OCI-LY1 (cell line): ENCODE measurements around the gene CXCL17.

ENCODE experiments used
- H2AFZ ChIP-seq: fragments of 200-600 bp; sonication (generic), shearing (Covaris generic); 2 replicates; pipeline ENCODE4 v1.6.0; 2014; ENCODE audit warnings: antibody characterized with exemption, mild to moderate bottlenecking, low read length
- H3F3A ChIP-seq: fragments of 200-600 bp; sonication (generic), shearing (Covaris generic); 2 replicates; pipeline ENCODE4 v1.6.0; 2014; ENCODE audit warnings: mild to moderate bottlenecking, antibody characterized with exemption, low read length, moderate library complexity; ENCODE audit not compliant: insufficient read depth
- H3K27ac ChIP-seq: fragments of 200-600 bp; sonication (generic); 2 replicates; pipeline ENCODE4 v1.5.1; 2014; ENCODE audit warnings: low read length, mixed run types, mild to moderate bottlenecking, low read depth; ENCODE audit not compliant: poor library complexity, severe bottlenecking
- H3K27me3 ChIP-seq: fragments of 200-600 bp; sonication (generic); 2 replicates; pipeline ENCODE4 v1.6.0; 2014; ENCODE audit warnings: antibody characterized with exemption, mild to moderate bottlenecking, low read length, moderate library complexity; ENCODE audit not compliant: insufficient read depth
- H3K36me3 ChIP-seq: fragments of 200-600 bp; sonication (generic); 2 replicates; pipeline ENCODE4 v1.6.1; 2014; ENCODE audit warnings: mild to moderate bottlenecking, antibody characterized with exemption, low read length, moderate library complexity, mixed read lengths; ENCODE audit not compliant: insufficient read depth
- H3K4me1 ChIP-seq: fragments of 200-600 bp; sonication (generic); 2 replicates; pipeline ENCODE4 v1.5.1; 2014; ENCODE audit warnings: mild to moderate bottlenecking, low read length, moderate library complexity; ENCODE audit not compliant: insufficient read depth, severe bottlenecking
- H3K4me2 ChIP-seq: fragments of 200-600 bp; sonication (generic), shearing (Covaris generic); 2 replicates; pipeline ENCODE4 v1.6.1; 2014; ENCODE audit warnings: low read length
- H3K4me3 ChIP-seq: fragments of 200-600 bp; sonication (generic); 2 replicates; pipeline ENCODE4 v1.5.1; 2014; ENCODE audit warnings: low read length, low read depth, mild to moderate bottlenecking, mixed read lengths; ENCODE audit not compliant: poor library complexity, severe bottlenecking
- H3K79me2 ChIP-seq: fragments of 200-600 bp; shearing (Covaris generic); 2 replicates; pipeline ENCODE4 v1.6.1; 2016; ENCODE audit warnings: mixed run types, low read length, mixed read lengths; ENCODE audit not compliant: insufficient read depth
- H3K9ac ChIP-seq: fragments of 200-600 bp; sonication (generic), shearing (Covaris generic); 2 replicates; pipeline ENCODE4 v1.6.1; 2014; ENCODE audit warnings: mild to moderate bottlenecking, low read length, mixed read lengths
- H3K9me2 ChIP-seq: fragments of 200-600 bp; sonication (generic), shearing (Covaris generic); 2 replicates; pipeline ENCODE4 v1.6.1; 2014; ENCODE audit warnings: low read depth, mild to moderate bottlenecking, low read length, mixed read lengths
- H3K9me3 ChIP-seq: fragments of 200-600 bp; shearing (Covaris generic); 2 replicates; pipeline ENCODE4 v1.6.1; 2014; ENCODE audit warnings: low read length, mixed read lengths
- H4K20me1 ChIP-seq: fragments of 200-600 bp; sonication (generic), shearing (Covaris generic); 2 replicates; pipeline ENCODE4 v1.6.0; 2016; ENCODE audit warnings: mild to moderate bottlenecking, low read length; ENCODE audit not compliant: insufficient read depth
- EZH2 ChIP-seq: fragments of 200-600 bp; sonication (generic), shearing (Covaris generic); IDR thresholded peaks from 2 replicates; pipeline ENCODE4 v1.8.0; 2017; ENCODE audit warnings: borderline replicate concordance, mixed run types, mild to moderate bottlenecking, antibody characterized with exemption, low read length, moderate library complexity, mixed read lengths
- TF ChIP-seq, protein P1 (sequence below): fragments of 200-600 bp; sonication (generic), shearing (Covaris generic); IDR thresholded peaks from 2 replicates; pipeline ENCODE4 v1.5.1; 2017; ENCODE audit warnings: mild to moderate bottlenecking, antibody characterized with exemption, low read length, moderate library complexity, mixed read lengths

CXCL17 gene

DNA sequence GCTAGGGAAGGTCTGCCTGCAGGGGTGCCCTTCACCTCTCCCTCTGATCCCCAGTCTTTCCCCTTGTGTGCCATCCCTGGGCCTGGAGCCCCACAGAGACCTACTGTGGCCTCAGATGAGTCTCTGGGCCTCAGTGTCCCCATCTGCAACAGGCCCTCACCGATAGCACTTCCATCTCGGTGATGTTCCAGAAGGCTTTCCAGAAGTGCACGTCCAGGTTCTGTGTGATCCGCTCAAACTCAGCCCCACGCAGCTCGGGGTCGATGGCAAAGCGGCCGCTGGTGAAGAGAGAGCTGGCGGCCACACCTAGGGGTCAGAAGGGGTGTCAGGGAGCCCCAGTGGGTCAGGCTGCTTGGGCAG is 35.0 kb downstream of the CXCL17 start:
- Histone ChIP-seq H3K9ac (no peak overlapping the region), H3K4me1 (no peaks in the 10 kb centered on the region), H3K9me3 (no peaks in the 10 kb centered on the region), H3K36me3 (peaks cover 57% of the 10 kb centered on the region), H3K27ac (no peak overlapping the region), H2AFZ (no peak overlapping the region), H3K9me2 (no peaks in the 10 kb centered on the region), H3K4me3 (no peak overlapping the region), H4K20me1 (no peaks in the 10 kb centered on the region), H3K27me3 (no peaks in the 10 kb centered on the region), H3K79me2 (no peaks in the 10 kb centered on the region), H3F3A (no peaks in the 10 kb centered on the region), H3K4me2 (no peak overlapping the region)
- no peak for TF ChIP-seq EZH2
- TF ChIP-seq, protein P1, sequence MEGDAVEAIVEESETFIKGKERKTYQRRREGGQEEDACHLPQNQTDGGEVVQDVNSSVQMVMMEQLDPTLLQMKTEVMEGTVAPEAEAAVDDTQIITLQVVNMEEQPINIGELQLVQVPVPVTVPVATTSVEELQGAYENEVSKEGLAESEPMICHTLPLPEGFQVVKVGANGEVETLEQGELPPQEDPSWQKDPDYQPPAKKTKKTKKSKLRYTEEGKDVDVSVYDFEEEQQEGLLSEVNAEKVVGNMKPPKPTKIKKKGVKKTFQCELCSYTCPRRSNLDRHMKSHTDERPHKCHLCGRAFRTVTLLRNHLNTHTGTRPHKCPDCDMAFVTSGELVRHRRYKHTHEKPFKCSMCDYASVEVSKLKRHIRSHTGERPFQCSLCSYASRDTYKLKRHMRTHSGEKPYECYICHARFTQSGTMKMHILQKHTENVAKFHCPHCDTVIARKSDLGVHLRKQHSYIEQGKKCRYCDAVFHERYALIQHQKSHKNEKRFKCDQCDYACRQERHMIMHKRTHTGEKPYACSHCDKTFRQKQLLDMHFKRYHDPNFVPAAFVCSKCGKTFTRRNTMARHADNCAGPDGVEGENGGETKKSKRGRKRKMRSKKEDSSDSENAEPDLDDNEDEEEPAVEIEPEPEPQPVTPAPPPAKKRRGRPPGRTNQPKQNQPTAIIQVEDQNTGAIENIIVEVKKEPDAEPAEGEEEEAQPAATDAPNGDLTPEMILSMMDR, result no peak

DNA sequence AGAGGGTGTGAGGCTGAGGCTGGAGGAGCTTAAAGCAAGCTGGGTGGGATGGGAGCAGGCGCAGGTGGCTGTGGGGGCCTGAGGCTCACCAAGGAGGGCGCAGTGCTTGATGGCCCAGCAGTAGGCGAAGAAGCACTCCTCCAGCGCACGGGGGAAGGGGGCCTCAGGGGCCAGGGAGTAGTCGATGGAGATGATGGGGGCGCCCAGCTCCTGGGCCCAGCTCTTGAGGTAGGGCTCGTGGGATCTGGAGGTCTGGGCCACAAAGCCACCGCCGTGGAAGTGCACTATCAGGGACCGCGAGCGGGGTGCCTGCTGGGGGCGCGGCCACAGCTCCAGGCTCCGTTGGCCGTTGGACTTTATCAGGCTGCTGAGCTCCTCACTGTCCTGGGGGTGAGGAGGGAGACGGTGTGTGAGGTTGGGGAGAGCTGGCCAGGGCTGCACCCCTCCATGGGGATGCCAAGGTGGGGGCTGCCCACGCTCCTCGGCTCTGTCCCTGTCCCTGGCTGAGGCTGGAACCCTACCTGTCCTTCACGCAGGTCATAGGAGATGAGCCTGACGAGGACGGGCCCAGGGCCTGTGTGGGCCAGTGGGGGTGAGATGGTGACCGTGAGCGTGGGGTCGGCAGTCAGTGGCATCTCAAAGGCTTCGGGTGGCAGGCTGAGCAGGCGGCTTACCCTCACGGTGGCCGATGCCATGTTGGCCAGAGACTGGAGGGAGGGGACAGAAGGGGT is 35.5 kb downstream of the CXCL17 start:
- Histone ChIP-seq H3K79me2 (no peaks in the 10 kb centered on the region), H3K27ac (no peak overlapping the region), H3K9ac (no peak overlapping the region), H3K9me3 (no peaks in the 10 kb centered on the region), H3K4me2 (no peak overlapping the region), H3K4me3 (no peak overlapping the region), H3K4me1 (peaks cover 1% of the 10 kb centered on the region), H4K20me1 (no peaks in the 10 kb centered on the region), H3K36me3 (peaks cover 61% of the 10 kb centered on the region), H3K27me3 (no peaks in the 10 kb centered on the region), H3K9me2 (no peaks in the 10 kb centered on the region), H3F3A (no peaks in the 10 kb centered on the region), H2AFZ (no peak overlapping the region)
- no peak for TF ChIP-seq EZH2
- TF ChIP-seq, protein P1, result no peak

DNA sequence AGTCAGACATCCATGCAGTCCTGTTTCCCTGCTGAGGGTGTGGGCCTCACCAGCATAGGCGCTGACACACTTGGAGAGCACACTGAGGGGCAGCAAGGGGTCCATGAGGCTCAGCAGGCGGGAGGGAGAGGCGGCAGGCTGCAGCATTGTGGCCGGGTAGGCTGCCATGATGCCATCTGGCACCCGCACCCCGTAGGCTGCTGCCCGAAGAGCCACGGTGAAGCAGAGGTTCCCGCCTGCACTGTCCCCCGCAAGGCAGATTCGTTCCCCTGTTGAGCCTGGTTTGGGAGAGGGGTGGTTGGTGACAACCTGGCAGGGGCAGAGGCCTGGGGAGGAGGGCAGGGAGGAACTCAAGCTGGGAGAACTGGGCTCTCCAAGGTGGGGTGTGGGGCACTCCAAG is 36.6 kb downstream of the CXCL17 start:
- Histone ChIP-seq H3K4me1 (peaks cover 8% of the 10 kb centered on the region), H3K4me2 (no peak overlapping the region), H3F3A (no peaks in the 10 kb centered on the region), H4K20me1 (no peaks in the 10 kb centered on the region), H3K36me3 (peaks cover 61% of the 10 kb centered on the region), H3K9me3 (no peaks in the 10 kb centered on the region), H3K27me3 (no peaks in the 10 kb centered on the region), H3K9me2 (no peaks in the 10 kb centered on the region), H3K27ac (no peak overlapping the region), H3K9ac (no peak overlapping the region), H2AFZ (no peak overlapping the region), H3K79me2 (no peaks in the 10 kb centered on the region), H3K4me3 (no peak overlapping the region)
- TF ChIP-seq, protein P1, result no peak
- TF ChIP-seq EZH2, result no peak
